Stimulated activated CD4-positive, alpha-beta T cell treated with anti-CD3 and anti-CD28 coated beads, TNF-alpha, amount 100 ng/mL, for 1 hour (primary cell): Measurements from ENCODE around the gene TPM2.

ENCODE experiments used
- DNase-seq, 3 donors: peaks; one replicate each; pipeline ENCODE4 v3.0.0-alpha.2; 2020; ENCODE audit warnings: low read depth in 3 of 3, low spot score in 1 of 3

Gene TPM2

GRCh38 chr9:35635730-35636129 lies 54.0 kb downstream of the TPM2 start:
- DNase-seq: no peak
